ENCODE measurements around the gene TMCC1. TPM values are rescaled to one million over a fixed set of nuclear protein-coding genes. Genes with fewer than 3 reads are reported as not detected.

TMCC1 gene
- total and polyA plus RNA-seq, 10 of the 15 experiments (the other 5 are each of a cell fraction or from before 2014, with no cell fraction given), result 2.3 to 21.1 (median 8.4) TPM

- TF ChIP-seq MYC (IDR thresholded peaks at IDR 0.05; ENCODE audit: insufficient read depth, insufficient read length, insufficient replicate concordance, low read length, severe bottlenecking), result no peak
- no peak for TF ChIP-seq HSF1 (IDR thresholded peaks at IDR 0.05; ENCODE audit: low read depth, low read length)
- TF ChIP-seq ETV6 (conservative IDR thresholded peaks at IDR 0.05 in 1 of 2, IDR thresholded peaks at IDR 0.05 in 1 of 2; ENCODE audit: borderline replicate concordance in 1 of 2, low read depth in 1 of 2), result no peak
- TF ChIP-seq ZSCAN29 (IDR thresholded peaks at IDR 0.05), result no peak
These were observed 146.4 kb downstream of the TMCC1 start (continued) for GRCh38 chr3:129747136-129747535.

- intact Hi-C loops (cut with micrococcal nuclease; ENCODE audit: unreplicated experiment) (no loop called here), in situ Hi-C loops (cut with MboI) (no loop called here)
- H3K4me2 ChIP-seq (ENCODE audit: control insufficient read depth, insufficient read depth), result no peak overlapping the region
- DNase-seq (ENCODE audit: low read depth, low spot score), result no peak
- H3K4me3 ChIP-seq, result no peak overlapping the region
- CTCF ChIA-PET, result interaction anchor here (0.8 kb wide), 1 partner anchor 928 kb away, joined by 8 read pairs; no protein-coding TSS in a partner anchor
- FAIRE-seq, result no peak
- no peaks in the 10 kb centered on the region for H3K9me3 ChIP-seq (replicated peaks; ENCODE audit: control insufficient read depth, insufficient read depth, low read length)
- RAD21 ChIA-PET (ENCODE audit: unreplicated experiment), result no interaction called here
- BruUV-seq (replicated peaks), result no TSS peak
- H2AFZ ChIP-seq (ENCODE audit: control insufficient read depth, low read depth, low read length), result no peak overlapping the region
- H3K9ac ChIP-seq (ENCODE audit: control insufficient read depth, insufficient read depth, low read length), result no peak overlapping the region
- H3K27me3 ChIP-seq (replicated peaks in 1 of 2; ENCODE audit: control insufficient read depth in 2 of 2, insufficient read depth in 2 of 2, low read length in 1 of 2), result no peaks in the 10 kb centered on the region
- H3K79me2 ChIP-seq (ENCODE audit: control insufficient read depth, insufficient read depth, low read length), result no peaks in the 10 kb centered on the region
- H3K27ac ChIP-seq (ENCODE audit: control insufficient read depth, insufficient read depth), result no peak overlapping the region
- no peaks in the 10 kb centered on the region for H3K4me1 ChIP-seq (ENCODE audit: control insufficient read depth, insufficient read depth, low read length)
- ATAC-seq, result no peak
- SMC1A ChIA-PET (ENCODE audit: uncharacterized antibody, unreplicated experiment), result no interaction called here
- no peaks in the 10 kb centered on the region for H4K20me1 ChIP-seq (ENCODE audit: control insufficient read depth, insufficient read depth)
- POLR2A ChIA-PET, result no interaction called here
- H3K36me3 ChIP-seq (ENCODE audit: control insufficient read depth in 2 of 2, insufficient read depth in 2 of 2, low read length in 1 of 2), result no peaks in the 10 kb centered on the region
- TF ChIP-seq NKRF (conservative IDR thresholded peaks at IDR 0.05) (no peak), ATF3 (IDR thresholded peaks at IDR 0.05; ENCODE audit: borderline replicate concordance, extremely low read depth, low read depth, low read length) (no peak), ZSCAN29 (IDR thresholded peaks at IDR 0.05) (no peak), BRCA1 (IDR thresholded peaks at IDR 0.05; ENCODE audit: low read depth, low read length) (no peak), CBX3 (IDR thresholded peaks at IDR 0.05; ENCODE audit: borderline replicate concordance, low read depth) (no peak), BCLAF1 (IDR thresholded peaks at IDR 0.05) (no peak), PKNOX1 (IDR thresholded peaks at IDR 0.05) (no peak), JUNB (IDR thresholded peaks at IDR 0.05) (no peak), YY1 (IDR thresholded peaks at IDR 0.05; ENCODE audit: low read depth, low read length) (no peak), MYB (IDR thresholded peaks at IDR 0.05; ENCODE audit: borderline replicate concordance, low read depth, low read length) (no peak), SRF (IDR thresholded peaks at IDR 0.05; ENCODE audit: low read depth in 2 of 2, low read length in 2 of 2) (no peak)
These were observed 146.9 kb downstream of the TMCC1 start for GRCh38 chr3:129746629-129747028.

Data from GM12878 (cell line).